HTERT RPE-1 (cell line): ENCODE measurements around the gene RAD9A.
"Not testable (repeated sequence)": the region's sequence is repeated elsewhere in the genome, so short reads cannot be mapped to it uniquely, and the experiment has no call there.

ENCODE experiments used
- in situ Hi-C: fragments of 300-500 bp; cut with MboI; formaldehyde crosslinking; loops from 4 replicates; pipeline ENCODE4 v1.14.3; 2020; ENCODE audit warnings: low sequenced_read_pairs

RAD9A gene

GRCh38 chr11:67422891-67423290 is 31.1 kb downstream of the RAD9A start:
- in situ Hi-C loops = no loop called here

GRCh38 chr11:67423466-67423865 is 31.7 kb downstream of the RAD9A start:
- in situ Hi-C loops = no loop called here

- in situ Hi-C loops = no loop called here
These were observed 32.3 kb downstream of the RAD9A start for GRCh38 chr11:67423891-67424613.

- in situ Hi-C loops = not testable (repeated sequence)
These were observed 35.6 kb downstream of the RAD9A start for GRCh38 chr11:67427364-67427859.

GRCh38 chr11:67428052-67429001 is 36.5 kb downstream of the RAD9A start, which contains the start of gene RPS6KB2:
Gene RPS6KB2 (plus strand): TSS chr11:67428494. CDS start chr11:67428546, 52 bp downstream.
- in situ Hi-C loops = no loop called here

GRCh38 chr11:67429038-67429668 is 37.4 kb downstream of the RAD9A start:
- in situ Hi-C loops = no loop called here

GRCh38 chr11:67429722-67430121 is 37.9 kb downstream of the RAD9A start:
- in situ Hi-C loops = no loop called here

- in situ Hi-C loops = no loop called here
These were observed 39.8 kb downstream of the RAD9A start for GRCh38 chr11:67431346-67432249.

- in situ Hi-C loops = no loop called here
These were observed 41.0 kb downstream of the RAD9A start for GRCh38 chr11:67432655-67433349.

GRCh38 chr11:67433536-67434394 is 42.0 kb downstream of the RAD9A start:
- in situ Hi-C loops = no loop called here

GRCh38 chr11:67434395-67434881 is 42.7 kb downstream of the RAD9A start:
- in situ Hi-C loops = no loop called here

- in situ Hi-C loops = no loop called here
These were observed 43.4 kb downstream of the RAD9A start for GRCh38 chr11:67435031-67435726.

- in situ Hi-C loops = no loop called here
These were observed 44.1 kb downstream of the RAD9A start for GRCh38 chr11:67435727-67436458.

- in situ Hi-C loops = no loop called here
These were observed 44.8 kb downstream of the RAD9A start for GRCh38 chr11:67436459-67437081.

GRCh38 chr11:67437082-67437808 is 45.5 kb downstream of the RAD9A start, which contains the start of gene PTPRCAP:
Gene PTPRCAP (minus strand): TSS chr11:67437682. CDS start chr11:67437619, 63 bp downstream.
- in situ Hi-C loops = no loop called here

- in situ Hi-C loops = no loop called here
These were observed 46.0 kb downstream of the RAD9A start for GRCh38 chr11:67437809-67438157.
